Gastroesophageal sphincter (tissue), 4 donors: Measurements from ENCODE around the gene PPM1A. TPM values are rescaled to one million over a fixed set of nuclear protein-coding genes. Genes with fewer than 3 reads are reported as not detected.
A peak's percentile ranks its signal among the peaks of the same experiment; 100 is the strongest.

Experiments used
- ATAC-seq: fragments of 150-250 bp; one replicate; pipeline ENCODE4 v1.9.1; 2016; ENCODE audit warnings: mild to moderate bottlenecking, moderate library complexity
- H3K27ac ChIP-seq, 4 donors: fragments of 200-600 bp; sonication (generic) in 3 of 4; 1 replicate in 3 of 4; 2 replicates in 1 of 4; pipeline ENCODE4 v1.5.1; 2016 to 2019
- H3K27me3 ChIP-seq: fragments of 200-600 bp; sonication (generic); one replicate; pipeline ENCODE4 v1.5.1; 2019
- H3K36me3 ChIP-seq, 2 donors: fragments of 200-600 bp; sonication (generic); one replicate each; pipeline ENCODE4 v1.5.1; 2019; ENCODE audit warnings: control low read depth in 1 of 2
- H3K4me1 ChIP-seq, 3 donors: fragments of 200-600 bp; sonication (generic); 1 replicate in 2 of 3; 2 replicates in 1 of 3; pipeline ENCODE4 v1.5.1; 2016 to 2019; ENCODE audit warnings: control low read depth in 2 of 3
- H3K4me3 ChIP-seq, 2 donors: fragments of 200-600 bp; sonication (generic); one replicate each; pipeline ENCODE4 v1.5.1; 2019; ENCODE audit warnings: mild to moderate bottlenecking in 1 of 2, moderate library complexity in 1 of 2
- H3K9me3 ChIP-seq, 3 donors: fragments of 200-600 bp; sonication (generic); one replicate each; pipeline ENCODE4 v1.5.1; 2017 to 2019; ENCODE audit warnings: control low read depth in 2 of 3
- EP300 ChIP-seq: sonication (generic); formaldehyde crosslinking; IDR thresholded peaks from one replicate; pipeline ENCODE4 v1.6.1; 2017; ENCODE audit warnings: antibody characterized with exemption, mild to moderate bottlenecking
- POLR2A ChIP-seq, 2 donors: fragments of 450-650 bp; IDR thresholded peaks; one replicate each; pipeline ENCODE4 v1.6.1; 2017; ENCODE audit warnings: antibody characterized with exemption in 2 of 2, mild to moderate bottlenecking in 2 of 2, moderate library complexity in 1 of 2
- POLR2AphosphoS5 ChIP-seq: sonication (generic); formaldehyde crosslinking; IDR thresholded peaks from one replicate; pipeline ENCODE4 v1.6.1; 2017; ENCODE audit warnings: antibody characterized with exemption
- WGBS, 2 donors: methylation state at CpG; one replicate each; pipeline ENCODE4 v1.1.5; 2018; ENCODE audit warnings: low coverage in 1 of 2; 5-methylcytosine and 5-hydroxymethylcytosine counted together
- total RNA-seq, 4 donors: library from RNA; depleted of rRNA; stranded (reverse); fragments of >200 nt; gene quantifications; one replicate each; pipeline ENCODE4 v1.1.0, GENCODE V29; 2016
- TF ChIP-seq, protein P1 (sequence below), 4 experiments: fragments of 200-600 bp in 2 of 4; fragments of 450-650 bp in 2 of 4; sonication (generic) in 1 of 4; IDR thresholded peaks; one replicate each; pipeline ENCODE4 v1.5.1; 2017 to 2019; ENCODE audit warnings: antibody characterized with exemption in 4 of 4, mild to moderate bottlenecking in 2 of 4, moderate library complexity in 2 of 4

The PPM1A gene
- total RNA-seq, 4 donors from 2014 or later, result 57.1 to 82.2 (median 70.0) TPM

DNA sequence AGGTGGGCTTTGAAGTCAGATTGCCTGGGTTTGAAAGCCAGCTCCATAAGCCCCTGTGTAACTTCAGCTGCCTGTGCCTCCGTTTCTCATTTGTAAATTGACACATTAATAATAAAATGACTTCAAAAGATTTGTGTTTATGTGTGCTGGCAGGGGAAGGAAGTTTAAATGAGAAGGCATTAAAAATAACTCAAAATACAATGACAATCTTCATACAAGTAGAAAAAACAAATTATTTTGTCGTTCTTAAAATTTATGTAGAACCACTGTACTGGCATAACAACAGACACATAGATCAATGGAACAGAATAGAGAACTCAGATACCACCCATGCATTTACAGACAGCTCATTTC, 83.0 kb downstream of the PPM1A start:
- peaks cover 6% of the 10 kb centered on the region for H3K27me3 ChIP-seq
- peaks cover 0 to 20% (median 6%) of the 10 kb centered on the region in 3 donors for H3K4me1 ChIP-seq
- H3K27ac ChIP-seq, result no peak overlapping the region
- no peak for ATAC-seq
- no peak for TF ChIP-seq POLR2A (IDR thresholded peaks at IDR 0.05)
- TF ChIP-seq, protein P1, sequence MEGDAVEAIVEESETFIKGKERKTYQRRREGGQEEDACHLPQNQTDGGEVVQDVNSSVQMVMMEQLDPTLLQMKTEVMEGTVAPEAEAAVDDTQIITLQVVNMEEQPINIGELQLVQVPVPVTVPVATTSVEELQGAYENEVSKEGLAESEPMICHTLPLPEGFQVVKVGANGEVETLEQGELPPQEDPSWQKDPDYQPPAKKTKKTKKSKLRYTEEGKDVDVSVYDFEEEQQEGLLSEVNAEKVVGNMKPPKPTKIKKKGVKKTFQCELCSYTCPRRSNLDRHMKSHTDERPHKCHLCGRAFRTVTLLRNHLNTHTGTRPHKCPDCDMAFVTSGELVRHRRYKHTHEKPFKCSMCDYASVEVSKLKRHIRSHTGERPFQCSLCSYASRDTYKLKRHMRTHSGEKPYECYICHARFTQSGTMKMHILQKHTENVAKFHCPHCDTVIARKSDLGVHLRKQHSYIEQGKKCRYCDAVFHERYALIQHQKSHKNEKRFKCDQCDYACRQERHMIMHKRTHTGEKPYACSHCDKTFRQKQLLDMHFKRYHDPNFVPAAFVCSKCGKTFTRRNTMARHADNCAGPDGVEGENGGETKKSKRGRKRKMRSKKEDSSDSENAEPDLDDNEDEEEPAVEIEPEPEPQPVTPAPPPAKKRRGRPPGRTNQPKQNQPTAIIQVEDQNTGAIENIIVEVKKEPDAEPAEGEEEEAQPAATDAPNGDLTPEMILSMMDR (IDR thresholded peaks at IDR 0.05), result no peak
- TF ChIP-seq POLR2AphosphoS5, result no peak
- no peak for TF ChIP-seq EP300
- H3K9me3 ChIP-seq, result no peaks in the 10 kb centered on the region
- H3K36me3 ChIP-seq, result no peaks in the 10 kb centered on the region
- WGBS, 2 donors, result 49 to 53% methylated on average over 2 of the region's 2 CpGs
- H3K4me3 ChIP-seq, result peak overlapping the region in 1 of 2 donors; percentile 37

DNA sequence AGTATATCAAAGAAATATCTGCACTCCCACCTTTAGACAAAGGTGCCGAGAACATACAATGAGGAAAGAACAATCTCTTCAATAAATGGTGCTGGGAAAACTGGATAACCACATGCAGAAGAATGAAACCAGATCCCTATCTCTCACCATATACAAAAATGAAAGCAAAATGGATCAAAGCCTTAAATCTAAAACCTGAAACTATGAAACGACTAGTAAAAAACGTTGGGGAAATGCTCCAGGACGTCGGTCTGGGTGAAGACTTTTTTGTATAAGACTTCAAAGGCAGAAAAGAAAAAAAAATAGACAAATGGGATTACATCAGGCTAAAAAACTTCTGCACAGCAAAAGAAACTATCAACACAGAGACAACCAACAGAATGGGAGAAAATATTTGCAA, 83.8 kb downstream of the PPM1A start:
- Histone ChIP-seq H3K27me3 (peaks cover 3% of the 10 kb centered on the region), H3K36me3 (no peaks in the 10 kb centered on the region), H3K27ac (no peak overlapping the region), H3K4me1 (peaks cover 0 to 12% (median 2%) of the 10 kb centered on the region in 3 donors), H3K4me3 (no peak overlapping the region), H3K9me3 (no peaks in the 10 kb centered on the region)
- 55 to 60% methylated on average over 1 to 5 of the region's 5 CpGs for WGBS, 2 donors
- TF ChIP-seq POLR2AphosphoS5 (no peak), POLR2A (IDR thresholded peaks at IDR 0.05) (no peak), EP300 (no peak)
- TF ChIP-seq, protein P1 (IDR thresholded peaks at IDR 0.05), result no peak
- no peak for ATAC-seq

DNA sequence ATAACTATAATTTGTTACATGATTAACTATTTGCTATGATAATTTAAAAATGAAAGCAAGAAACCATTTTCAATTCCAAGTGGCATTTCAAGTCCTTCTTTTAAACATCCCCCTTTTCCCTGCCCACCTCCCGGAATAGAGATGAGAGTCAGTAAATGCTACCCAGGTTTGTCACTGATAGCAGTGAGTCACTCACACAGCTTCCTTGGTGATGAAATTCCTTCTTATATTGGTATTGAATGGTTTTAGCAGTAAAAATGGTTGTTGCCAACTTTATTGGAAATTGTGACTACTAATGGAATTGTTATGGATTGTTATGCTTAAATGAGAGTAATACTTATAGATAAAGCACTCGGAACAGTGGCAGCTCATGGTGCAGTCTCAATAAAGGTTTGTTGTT, 90.5 kb downstream of the PPM1A start:
- Histone ChIP-seq H3K4me3 (no peak overlapping the region), H3K27ac (no peak overlapping the region), H3K4me1 (no peaks in the 10 kb centered on the region), H3K27me3 (peaks cover 3% of the 10 kb centered on the region), H3K36me3 (no peaks in the 10 kb centered on the region), H3K9me3 (no peaks in the 10 kb centered on the region)
- no peak for ATAC-seq
- WGBS, 2 donors, result 73 to 100% methylated on average over 1 to 2 of the region's 2 CpGs
- TF ChIP-seq, protein P1 (IDR thresholded peaks at IDR 0.05), result no peak
- TF ChIP-seq POLR2A (IDR thresholded peaks at IDR 0.05) (no peak), EP300 (no peak), POLR2AphosphoS5 (no peak)

DNA sequence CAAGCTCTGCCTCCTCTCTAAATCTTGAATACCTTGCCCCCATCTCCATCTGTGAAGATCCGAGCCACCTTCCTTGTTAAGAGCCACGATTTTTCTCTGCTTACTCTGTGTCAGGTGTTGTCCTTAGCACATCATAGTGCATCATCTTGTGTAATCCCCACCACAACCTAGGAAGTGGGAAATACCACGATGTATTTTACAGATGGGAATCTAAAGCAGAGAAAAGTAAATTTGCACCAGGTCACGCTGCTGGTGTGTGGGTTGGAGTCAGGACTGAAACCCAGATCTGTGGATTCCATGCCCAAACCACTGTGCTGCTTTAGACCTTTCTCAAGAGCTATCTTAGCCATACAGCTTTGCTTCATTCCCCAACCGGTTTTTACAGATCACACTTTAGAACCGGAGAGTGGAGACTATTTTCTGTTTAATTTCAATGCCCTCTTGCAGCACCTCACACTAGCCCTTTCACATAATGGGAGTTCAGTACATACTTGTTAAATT, 94.6 kb downstream of the PPM1A start:
- Histone ChIP-seq H3K9me3 (no peaks in the 10 kb centered on the region), H3K27ac (no peak overlapping the region), H3K4me1 (no peaks in the 10 kb centered on the region), H3K27me3 (no peaks in the 10 kb centered on the region), H3K4me3 (no peak overlapping the region), H3K36me3 (no peaks in the 10 kb centered on the region)
- WGBS, 2 donors, result 81 to 93% methylated on average over 2 to 6 of the region's 6 CpGs
- TF ChIP-seq POLR2AphosphoS5, result no peak
- no peak for TF ChIP-seq EP300
- TF ChIP-seq POLR2A (IDR thresholded peaks at IDR 0.05), result no peak
- TF ChIP-seq, protein P1 (IDR thresholded peaks at IDR 0.05), result no peak
- no peak for ATAC-seq

DNA sequence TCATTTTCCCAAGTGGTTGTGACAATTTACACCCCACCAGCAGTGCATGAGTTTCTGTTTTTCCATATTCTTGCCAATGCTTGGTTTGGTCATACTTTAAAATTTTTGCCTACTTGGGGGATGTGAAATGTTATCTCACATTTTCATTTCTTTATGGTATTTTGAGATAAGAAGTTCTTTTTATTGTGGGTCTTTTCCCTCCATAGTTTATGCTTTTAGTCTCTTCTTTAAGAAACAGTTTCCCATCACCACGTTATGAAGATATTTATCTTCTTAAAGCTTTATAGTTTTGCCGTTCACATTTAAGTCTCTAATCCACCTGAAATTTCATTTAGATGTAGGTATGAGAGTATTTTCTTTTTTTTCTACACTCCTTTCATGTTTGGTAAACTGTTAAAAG, 95.7 kb downstream of the PPM1A start:
- Histone ChIP-seq H3K27me3 (no peaks in the 10 kb centered on the region), H3K27ac (no peak overlapping the region), H3K4me3 (no peak overlapping the region), H3K9me3 (no peaks in the 10 kb centered on the region), H3K4me1 (peaks cover 0 to under 1% (median 0%) of the 10 kb centered on the region in 3 donors), H3K36me3 (no peaks in the 10 kb centered on the region)
- TF ChIP-seq POLR2AphosphoS5 (no peak), POLR2A (IDR thresholded peaks at IDR 0.05) (no peak)
- 54 to 66% methylated on average over 2 of the region's 2 CpGs for WGBS, 2 donors
- no peak for ATAC-seq
